ENCODE measurements around the gene IRF2BP1.
"Not testable (repeated sequence)": the region's sequence is repeated elsewhere in the genome, so short reads cannot be mapped to it uniquely, and the experiment has no call there.

IRF2BP1 gene

DNA sequence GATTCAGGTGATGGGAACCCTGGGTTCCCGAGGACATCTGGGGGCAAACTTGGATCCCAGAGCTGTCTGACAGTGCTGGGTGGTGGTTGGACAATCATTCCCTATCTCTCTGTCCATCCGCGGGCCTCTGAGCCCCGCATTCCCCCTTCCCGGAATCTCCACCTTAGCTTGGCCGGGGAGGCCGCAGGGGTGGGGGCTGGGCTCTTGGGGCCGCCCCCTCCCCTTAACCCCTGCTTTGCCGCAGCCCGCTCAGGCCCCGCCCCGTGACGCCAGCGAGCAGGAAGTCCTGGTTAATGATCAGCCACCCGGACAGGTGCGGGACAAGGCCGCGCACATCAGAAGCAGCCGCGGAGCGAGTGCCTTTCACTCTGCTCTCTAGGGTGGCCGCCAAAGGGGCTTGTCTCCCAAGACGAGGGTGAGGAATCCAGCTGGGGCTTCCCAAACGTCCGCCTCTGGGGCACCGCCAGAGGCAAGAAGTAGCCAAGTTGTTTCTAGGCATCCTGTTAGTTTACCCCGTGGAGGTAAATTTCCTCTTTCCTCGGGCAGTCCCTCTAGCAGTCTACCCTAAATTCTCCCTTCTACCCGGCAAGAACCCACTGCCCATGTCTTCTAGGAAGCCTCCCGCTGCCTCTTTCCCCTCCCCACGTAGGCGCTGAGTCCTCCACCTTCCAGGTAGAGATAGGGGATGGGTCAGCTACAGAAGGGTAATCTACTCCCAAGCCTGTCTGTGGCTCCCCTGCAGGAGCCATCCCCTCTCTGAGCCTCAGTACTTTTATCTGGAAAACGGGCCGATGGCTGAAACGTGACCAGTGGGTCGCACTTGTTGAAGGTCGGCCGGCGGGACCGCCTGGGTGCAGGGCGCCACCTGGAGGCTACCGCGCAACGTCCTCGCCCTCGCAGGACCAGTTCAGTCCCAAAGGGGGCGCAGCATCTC lies 3.0 kb downstream of the IRF2BP1 start:
- peak; percentile 75 for DNase-seq (ENCODE audit: low spot score)

DNA sequence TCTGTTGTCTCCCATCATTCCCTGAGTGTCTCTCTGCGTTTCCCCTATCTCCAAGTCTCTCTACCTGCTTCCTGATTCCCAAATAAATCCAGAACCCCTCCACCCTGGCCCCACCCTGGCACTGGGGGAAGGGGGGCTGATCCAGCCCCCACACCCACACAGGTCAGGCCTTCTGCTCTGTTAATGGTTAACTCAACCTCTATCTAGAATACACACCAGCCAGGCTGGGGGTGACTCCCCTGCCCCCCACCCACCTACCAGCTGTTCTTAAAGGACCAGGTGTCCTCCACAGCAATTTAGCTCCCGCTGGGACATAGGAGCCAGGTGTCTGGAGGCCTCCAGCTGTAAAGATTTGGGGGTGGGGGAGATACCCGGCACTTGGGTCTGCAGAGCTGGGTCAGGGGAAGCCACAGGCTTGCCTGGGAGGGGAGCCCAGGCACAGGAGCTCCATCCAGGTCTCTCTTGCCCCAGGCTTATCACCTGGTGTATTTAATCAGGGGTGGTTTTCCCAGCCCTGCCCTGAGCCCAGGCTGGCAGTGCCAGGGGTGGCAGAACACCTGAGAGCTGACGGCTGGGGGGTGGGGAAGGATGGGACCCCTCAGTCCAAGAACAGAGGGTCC lies 3.9 kb downstream of the IRF2BP1 start:
- no peak for DNase-seq (ENCODE audit: low spot score)

DNA sequence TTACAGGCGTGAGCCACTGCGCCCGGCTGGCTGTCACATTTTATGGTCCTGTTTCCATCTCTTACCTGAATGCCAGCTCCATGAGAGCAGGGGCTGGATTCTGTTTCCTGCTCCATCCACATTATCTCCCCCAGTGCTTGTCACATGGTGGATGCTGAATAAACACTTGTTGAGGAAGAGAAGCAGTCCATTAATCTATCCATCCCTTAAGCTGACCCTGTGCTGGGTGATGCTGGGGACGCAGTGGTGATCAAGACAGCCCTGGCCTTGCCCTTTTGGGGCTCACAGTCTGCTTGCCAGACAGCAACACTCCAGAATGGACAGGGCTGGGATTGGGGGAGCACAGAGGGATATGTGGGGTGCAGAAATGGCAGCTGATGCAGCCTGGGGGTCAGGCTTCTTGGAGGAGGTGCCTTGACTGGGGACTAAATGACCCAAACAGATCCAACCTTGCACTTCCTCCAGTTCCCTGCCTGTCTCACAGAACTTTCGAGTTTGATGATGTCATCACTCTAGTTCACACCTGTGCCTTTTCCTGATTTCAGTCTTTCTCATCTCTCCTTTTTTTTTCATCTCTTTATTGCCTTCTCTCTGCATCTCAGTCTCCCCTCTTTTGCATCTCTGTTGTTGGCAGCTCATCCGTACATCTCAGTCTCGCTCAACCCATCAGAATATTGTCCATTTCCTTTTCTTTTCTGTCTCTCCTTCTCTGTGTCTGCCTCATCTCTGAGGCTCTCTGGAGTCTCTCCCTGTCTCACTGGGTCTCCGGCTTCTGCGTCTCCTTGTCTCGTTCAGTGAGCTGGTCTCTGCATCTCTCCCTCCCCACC lies 4.6 kb downstream of the IRF2BP1 start:
- no peak for DNase-seq (ENCODE audit: low spot score)

DNA sequence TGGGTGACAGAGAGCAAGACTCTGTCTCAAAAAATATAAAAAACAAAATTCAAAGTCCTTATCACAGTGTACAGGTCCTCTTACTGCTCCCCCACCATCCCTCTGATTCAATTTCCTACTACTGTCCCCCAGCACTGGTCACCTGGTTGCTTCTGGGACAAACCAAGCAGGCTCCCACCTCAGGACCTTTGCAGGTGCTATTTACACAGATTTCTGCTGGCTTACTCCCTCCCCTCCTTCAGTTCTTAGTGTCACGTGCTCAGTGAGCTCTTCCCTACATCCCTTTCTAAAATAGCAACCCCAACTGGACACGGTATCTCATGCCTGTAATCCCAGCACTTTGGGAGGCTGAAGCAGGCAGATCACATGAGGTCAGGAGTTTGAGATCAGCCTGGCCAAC lies 6.0 kb downstream of the IRF2BP1 start:
- no peak for DNase-seq (ENCODE audit: low spot score)

DNA sequence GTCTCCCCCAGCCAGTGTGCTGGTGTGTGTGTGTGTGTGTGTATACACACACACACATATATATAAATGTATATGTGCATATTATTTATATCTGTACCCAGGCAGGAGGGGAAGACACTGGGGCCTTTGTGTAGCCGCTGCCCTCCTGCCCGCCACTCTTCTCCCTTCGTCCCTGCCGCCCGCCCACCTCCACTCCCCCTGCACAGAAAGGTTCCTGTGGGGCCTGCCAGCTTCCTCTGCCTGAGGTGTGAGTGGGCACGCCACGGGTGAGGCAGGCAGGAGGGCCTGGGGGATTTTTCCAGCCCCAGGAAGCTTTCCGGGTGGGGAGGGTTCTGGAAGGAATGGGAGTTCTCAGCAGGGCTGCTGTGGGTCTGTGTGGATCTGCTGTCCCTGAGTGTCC lies 6.9 kb downstream of the IRF2BP1 start:
- DNase-seq (ENCODE audit: low spot score): no peak

DNA sequence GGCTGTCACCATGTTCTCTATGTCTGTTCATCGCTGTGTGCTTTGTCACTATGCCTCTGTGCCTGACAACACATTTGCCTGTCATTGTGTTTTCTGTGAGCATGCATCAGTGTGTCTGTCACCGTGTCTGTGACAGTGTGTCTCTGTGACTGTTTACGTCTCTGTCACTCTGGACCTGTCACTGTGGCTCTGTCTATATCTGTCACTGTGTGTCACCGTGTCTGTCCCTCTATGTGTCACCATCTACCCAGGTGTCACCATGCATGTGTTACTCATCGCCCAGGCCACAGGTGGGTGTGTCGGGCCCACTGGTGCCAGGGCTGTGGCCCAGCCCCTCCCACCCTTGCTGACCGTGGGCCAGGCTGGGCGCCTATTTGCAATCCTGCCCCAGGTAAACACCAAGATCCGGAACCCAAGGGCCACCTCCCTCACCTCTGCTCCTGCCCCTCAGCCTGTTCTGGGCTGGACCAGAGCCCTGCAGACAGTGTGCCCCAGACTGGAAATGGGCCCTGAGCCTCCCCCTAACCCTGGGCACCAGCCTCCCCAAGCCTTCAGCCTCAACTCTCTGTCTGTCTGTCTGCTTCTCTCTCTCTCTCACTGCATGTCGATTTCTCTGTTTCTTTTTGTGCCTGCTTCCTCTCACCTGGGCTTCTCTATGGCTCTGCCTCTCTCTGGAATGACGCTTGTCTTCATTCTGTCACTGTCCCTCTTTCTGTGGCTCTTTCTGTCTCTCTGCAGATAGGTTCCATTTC lies 7.7 kb downstream of the IRF2BP1 start:
- DNase-seq (ENCODE audit: low spot score): no peak

DNA sequence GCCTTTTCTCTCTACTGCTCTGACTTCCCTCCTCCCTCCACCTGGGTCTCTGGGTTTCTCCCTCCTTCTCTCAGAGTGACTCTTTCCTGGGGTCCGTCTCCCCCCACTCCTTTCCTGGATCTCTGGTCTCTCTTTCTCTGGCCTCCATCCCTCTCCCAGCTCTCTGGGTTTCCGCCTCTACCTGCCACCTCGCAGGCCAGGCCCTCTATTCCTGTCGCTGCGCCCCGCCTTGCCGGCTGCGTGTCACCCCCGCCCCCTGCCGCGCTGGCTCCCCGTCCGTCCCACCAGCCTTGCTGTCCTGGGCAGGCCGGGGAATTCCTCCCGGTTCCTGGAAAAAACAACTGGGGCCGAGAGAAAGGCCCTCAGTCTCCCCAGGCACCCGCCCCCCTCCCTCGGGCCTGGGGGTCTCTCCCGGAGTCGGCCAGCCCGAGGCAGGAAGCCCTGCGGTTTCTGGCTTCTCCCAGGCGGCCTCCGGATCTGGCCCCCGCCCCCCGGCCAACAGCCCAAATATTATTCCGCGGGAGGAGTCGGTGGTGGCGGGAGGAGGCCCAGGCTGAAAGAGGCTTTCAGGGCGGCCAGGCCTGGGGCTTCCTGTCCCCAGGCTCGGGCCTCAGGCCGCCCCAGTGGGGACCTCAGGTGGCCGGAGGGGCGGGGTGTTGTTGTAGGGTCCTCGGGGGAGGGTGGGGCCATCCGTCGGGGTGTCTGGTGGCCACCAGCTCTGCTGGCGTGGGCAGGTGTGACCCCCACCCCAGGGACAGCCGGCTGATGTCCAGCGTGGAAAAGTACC lies 9.3 kb downstream of the IRF2BP1 start:
- no peak for DNase-seq (ENCODE audit: low spot score)

DNA sequence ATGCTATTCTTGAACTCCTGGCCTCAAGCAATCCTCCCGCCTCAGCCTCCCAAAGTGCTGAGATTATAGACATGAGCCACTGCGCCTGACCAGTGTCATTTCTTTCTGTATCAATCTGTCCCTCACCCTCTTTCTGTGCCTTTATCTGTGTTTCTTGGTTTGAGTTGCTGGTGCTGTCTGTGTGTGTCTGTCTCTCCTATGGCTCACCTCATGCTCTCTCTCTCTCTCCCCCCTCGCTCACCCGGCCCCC lies 9.9 kb downstream of the IRF2BP1 start:
- no peak for DNase-seq (ENCODE audit: low spot score)

DNA sequence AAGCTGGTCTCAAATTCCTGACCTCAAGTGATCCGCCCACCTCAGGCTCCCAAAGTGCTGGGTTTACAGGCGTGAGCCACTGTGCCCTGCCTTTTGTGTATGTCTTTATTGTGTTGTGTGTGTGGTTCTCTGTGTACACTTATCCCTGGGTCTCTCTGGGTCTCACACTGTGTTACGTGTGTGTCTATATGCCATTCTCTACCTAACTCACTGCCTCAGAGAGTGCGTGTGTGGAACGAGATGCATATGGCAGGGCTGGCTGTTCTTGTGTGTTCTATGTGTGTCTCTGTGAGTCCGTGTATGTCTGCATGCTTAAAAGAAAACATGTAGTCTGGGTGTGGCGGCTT lies 11.3 kb downstream of the IRF2BP1 start:
- DNase-seq (ENCODE audit: low spot score): no peak

DNA sequence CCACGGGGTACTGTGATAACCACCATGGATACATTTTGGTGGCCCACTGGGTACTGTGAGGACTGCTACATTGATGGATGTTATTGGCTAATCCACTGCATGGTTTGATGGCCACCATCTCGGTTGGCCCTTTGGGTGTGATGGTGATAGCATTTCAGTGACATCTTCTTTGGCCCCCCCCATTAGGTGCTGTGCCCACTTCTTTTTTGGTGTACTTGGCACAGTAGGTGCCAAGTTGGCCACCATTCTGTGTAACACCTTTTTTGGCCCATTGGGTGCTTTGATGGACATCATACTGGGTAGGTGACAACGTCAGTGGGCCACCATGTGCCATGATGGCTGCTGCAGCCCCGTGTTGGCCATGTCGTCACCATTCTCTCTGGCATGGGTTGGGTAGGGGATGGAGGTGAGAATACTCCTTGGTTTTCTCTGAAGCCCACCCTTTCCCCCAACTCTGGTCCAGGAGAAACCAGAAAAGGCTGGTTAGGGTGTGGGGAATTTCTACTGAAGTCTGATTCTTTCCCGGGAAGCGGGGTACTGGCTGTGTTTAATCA lies 12.6 kb downstream of the IRF2BP1 start:
- no peak for DNase-seq (ENCODE audit: low spot score)

DNA sequence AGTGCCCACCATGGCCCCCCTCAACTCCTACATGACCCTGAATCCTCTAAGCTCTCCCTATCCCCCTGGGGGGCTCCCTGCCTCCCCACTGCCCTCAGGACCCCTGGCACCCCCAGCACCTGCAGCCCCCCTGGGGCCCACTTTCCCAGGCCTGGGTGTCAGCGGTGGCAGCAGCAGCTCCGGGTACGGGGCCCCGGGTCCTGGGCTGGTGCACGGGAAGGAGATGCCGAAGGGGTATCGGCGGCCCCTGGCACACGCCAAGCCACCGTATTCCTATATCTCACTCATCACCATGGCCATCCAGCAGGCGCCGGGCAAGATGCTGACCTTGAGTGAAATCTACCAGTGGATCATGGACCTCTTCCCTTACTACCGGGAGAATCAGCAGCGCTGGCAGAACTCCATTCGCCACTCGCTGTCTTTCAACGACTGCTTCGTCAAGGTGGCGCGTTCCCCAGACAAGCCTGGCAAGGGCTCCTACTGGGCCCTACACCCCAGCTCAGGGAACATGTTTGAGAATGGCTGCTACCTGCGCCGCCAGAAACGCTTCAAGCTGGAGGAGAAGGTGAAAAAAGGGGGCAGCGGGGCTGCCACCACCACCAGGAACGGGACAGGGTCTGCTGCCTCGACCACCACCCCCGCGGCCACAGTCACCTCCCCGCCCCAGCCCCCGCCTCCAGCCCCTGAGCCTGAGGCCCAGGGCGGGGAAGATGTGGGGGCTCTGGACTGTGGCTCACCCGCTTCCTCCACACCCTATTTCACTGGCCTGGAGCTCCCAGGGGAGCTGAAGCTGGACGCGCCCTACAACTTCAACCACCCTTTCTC lies 13.6 kb downstream of the IRF2BP1 start:
- no peak for DNase-seq (ENCODE audit: low spot score)

DNA sequence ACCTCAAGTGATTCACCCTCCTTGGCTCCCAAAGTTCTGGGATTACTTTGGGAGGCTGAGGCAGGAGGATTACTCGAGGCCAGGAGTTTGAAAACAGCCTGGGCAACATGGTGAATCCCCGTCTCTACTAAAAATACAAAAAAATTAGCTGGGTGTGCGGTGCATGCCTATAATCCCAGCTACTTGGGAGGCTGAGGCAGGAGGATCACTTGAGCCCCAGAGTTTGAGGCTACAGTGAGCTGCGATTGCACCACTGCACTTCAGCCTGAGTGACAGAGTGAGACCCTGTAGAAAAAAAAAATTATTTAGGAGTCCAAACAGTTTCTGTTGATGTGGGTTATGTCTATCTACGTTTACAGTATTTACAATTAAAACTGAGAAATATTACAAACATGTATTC lies 15.1 kb downstream of the IRF2BP1 start:
- no peak for DNase-seq (ENCODE audit: low spot score)

DNA sequence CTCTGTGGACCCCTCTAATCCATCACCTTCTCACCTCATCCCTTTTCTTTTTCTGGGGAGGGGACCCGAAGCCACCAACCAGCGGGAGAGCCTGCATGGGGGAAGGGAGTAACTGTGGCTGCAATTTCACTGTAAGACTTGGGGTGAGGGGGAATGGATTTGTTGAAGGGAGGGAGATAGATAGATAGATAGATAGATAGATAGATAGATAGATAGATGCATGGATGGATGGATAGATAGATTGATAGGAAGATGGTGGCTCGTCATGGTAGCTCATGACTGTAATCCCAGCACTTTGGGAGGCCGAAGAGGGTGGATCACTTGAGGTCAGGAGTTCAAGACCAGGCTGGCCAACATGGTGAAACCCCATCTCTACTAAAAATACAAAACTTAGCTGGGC lies 18.7 kb downstream of the IRF2BP1 start:
- not testable (repeated sequence) for DNase-seq (ENCODE audit: low spot score)

DNA sequence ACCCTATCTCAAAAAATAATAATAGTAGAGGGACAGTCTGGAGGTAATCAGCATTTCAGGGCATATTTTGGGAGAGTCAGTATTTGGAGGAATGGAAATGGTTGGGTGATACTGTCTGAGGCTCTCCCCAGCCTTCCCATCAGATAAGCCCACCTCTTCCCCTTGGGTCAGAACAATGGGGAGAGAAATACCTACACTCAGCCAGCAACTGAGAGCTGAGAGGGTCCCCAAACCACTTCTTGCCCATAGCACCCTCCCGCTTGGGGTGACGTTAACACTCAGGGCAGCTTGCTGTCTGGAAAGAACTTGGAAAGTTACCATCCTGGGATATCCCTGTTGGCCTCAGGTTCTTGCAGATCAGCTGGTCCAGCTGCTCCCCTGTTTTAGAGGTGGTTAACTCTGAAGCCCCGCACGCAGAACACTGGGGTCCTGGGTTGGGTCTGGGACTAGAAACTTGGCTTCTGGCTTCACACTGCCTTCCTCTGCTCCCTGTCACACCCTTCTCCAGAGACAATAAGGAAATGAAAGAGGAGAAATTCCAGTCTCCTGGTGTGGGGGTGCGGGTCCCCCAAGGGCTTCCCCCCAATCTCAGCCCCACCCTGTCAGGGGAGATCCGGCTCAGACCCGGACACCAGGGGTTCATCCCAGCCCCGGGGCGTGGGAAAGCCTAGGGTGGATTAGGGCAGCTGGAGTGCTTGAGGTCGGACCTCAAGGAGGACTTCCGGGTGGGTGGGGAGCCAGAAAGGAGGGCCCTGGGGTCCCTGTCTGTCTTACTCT lies 19.4 kb downstream of the IRF2BP1 start:
- DNase-seq (ENCODE audit: low spot score): no peak

DNA sequence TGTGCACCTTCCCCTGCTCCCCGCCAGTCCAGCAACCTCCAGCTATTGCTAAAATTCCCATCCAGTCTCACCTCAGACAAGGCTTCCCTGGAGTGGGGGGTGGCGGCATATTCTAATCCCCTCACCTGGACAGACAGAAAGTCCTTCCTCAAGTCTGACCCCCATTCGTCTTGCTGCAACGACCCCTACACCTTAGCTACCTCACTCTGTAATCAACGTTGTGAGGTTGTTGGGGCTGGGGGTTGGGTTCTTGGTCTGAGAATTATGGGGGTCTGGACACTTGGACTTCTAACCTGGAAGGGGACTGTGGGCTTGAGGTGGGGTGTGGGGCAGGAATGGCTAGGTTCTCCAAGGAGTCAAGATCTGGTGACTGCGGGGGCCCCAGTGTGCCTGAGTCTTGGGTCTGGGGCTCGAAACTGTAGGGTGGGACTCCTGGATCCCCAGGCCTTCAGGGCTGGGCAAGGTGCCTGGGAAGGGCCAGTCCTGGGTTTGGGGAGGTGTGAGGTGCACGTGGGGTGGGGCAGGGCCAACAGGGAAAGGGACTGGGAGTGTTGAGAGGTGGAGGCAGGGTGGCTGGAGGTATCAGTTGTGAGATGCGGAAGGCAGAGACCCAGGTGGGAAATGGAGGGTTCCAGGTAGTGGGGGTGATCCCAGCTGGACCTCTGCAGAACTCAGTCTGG lies 20.5 kb downstream of the IRF2BP1 start:
- no peak for DNase-seq (ENCODE audit: low spot score)

DNA sequence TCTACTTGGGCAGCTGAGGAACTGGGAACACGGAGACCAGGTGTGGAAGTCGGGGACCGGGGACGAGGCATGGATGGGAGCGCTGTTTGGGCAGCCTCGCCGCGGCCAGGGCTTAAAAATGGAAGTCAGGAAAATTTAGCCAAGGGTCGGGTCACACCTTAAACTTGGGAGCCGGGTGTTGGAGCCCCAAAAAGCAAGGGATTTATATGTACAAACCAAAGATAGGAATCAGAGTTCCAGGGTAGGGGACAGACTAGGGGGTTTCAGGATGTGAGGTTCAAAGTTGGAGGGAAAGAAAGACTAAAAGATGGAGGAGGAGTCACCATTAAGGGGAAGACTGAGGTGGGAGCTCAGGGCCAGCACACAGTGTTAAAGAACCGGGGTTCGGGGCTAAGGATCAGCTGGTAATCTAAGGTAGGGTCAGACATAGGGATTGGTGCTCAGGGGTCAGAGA lies 21.3 kb downstream of the IRF2BP1 start:
- DNase-seq (ENCODE audit: low spot score): no peak

DNA sequence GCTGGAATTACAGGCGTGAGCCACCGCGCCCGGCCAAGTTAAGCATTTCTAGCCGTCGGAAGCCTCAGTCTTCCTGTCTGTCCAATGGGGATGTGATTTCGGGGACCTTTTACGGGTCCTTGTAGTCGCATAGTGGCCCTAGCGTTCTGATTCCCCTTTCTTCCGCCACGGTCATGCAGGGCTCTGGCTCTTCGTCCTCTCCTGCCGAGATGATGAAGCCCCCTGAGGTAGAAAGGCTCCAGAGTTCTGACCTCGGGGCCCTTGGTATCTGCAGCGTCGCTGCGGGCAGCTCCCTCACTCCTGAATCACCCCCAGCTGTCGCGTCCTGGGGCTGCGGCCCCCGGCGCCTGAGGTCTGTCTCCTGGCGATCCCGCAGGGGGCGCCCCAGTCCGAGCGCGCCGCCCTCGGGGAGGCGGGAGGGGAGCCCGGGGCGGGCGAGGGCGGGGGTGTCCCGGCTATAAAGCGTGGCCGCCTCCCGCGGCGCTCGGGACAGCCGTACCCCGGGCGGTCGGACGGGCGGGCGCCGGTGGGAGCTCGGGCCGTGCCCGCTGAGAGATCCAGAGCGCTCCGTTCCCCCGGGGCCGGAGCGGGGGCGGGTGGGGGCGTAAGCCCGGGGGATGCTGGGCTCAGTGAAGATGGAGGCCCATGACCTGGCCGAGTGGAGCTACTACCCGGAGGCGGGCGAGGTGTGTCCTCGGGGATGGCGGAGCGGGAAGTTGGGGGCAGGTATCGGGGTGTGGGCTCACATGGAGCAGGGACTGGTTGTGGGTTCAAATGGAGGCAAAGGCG lies 21.9 kb downstream of the IRF2BP1 start, which contains the start of gene FOXA3:
Gene FOXA3, plus strand, starts transcription at position 487 of the 789 bp plus-strand sequence. Its CDS starts 131 bp downstream, at position 618.
- peak; percentile 47 for DNase-seq (ENCODE audit: low spot score)

DNA sequence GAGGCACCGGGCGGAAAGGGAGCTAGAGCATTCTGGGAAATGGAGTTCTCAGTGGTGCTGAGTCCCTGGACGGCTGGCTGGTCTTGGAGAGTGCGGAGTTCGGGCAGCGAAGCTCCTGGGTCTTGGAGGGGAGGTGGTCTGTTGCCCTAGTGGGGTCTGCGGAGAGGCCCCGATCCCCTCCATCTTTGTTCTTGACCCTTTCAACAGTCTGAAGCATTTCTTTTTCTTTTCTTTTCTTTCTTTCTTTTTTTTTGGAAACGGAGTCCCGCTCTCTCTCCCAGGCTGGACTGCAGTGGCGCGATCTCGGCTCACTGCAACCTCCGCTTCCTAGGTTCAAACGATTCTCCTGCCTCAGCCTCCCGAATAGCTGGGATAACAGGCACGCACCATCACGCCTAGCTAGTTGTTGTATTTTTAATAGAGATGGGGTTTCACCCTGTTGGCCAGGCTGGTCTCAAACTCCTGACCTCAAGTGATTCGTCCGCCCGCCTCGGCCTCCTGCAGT lies 22.6 kb downstream of the IRF2BP1 start:
- DNase-seq (ENCODE audit: low spot score): no peak

All from CD4-positive, alpha-beta T cell treated with Interleukin-6 at 100 ng/mL for 8 hours (primary cell).